Right kidney (tissue), 1 donor: ENCODE measurements around the gene MSANTD1.

Source experiments
- DNase-seq: peaks from one replicate; pipeline ENCODE4 v3.0.0-alpha.2; 2016

The MSANTD1 gene

GRCh38 chr4:3215733-3216132, 33.2 kb upstream of the MSANTD1 start:
- no peak for DNase-seq

- DNase-seq, result no peak
Observed at GRCh38 chr4:3217266-3217665, 31.7 kb upstream of the MSANTD1 start.

- no peak for DNase-seq
Observed at GRCh38 chr4:3217771-3218170, 31.2 kb upstream of the MSANTD1 start.

DNA sequence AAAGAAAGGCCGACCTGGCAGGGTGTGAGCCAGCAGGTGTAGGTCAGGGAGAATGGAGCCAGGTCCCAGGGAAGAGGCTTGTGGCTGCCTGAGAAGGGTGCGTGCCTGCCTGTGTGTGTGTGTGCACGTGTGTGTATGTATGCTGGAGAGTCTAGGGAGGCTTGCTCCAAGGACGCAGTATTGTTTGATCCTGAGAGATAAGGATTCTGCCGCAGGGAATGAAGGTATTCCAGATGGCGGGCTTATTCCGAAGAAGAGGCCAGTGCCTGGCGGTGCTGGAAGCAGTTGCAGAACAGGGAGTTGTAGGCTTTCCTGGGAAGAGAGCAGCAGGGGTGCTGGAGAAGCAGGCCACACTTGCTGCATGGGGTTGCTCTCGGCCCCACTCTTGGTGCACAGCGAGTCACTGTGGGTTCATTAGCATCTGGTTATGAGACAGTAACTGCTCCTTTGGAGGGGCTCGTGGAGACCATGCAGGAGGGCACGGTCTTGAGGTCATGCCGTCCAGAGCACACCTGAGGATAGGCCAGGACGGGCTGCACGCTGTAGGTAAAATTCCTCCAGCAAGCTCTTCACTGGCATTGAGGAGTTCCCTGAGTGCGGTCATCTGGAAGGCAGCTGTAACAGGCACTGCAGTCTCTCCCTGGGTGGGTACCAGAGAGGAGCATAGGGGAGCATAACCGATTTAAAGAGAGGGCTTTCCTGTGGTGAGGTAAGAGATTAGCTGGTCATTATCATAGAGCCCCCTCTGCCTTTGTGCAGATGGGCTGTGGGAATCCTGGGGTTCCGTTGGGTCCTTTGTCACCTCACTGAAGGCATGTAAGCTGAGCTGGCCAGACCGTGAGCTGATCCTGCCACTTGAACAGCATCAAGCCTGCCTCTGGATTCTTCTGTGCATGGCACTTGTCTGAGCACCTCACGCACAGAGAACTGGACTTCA, 29.9 kb upstream of the MSANTD1 start:
- no peak for DNase-seq

- no peak for DNase-seq
Observed at GRCh38 chr4:3219761-3220475, 29.0 kb upstream of the MSANTD1 start.

- DNase-seq, result no peak
Observed at GRCh38 chr4:3220476-3221183, 28.3 kb upstream of the MSANTD1 start.

GRCh38 chr4:3221184-3221494, 27.8 kb upstream of the MSANTD1 start:
- DNase-seq, result no peak

GRCh38 chr4:3221996-3222395, 27.0 kb upstream of the MSANTD1 start:
- no peak for DNase-seq

DNA sequence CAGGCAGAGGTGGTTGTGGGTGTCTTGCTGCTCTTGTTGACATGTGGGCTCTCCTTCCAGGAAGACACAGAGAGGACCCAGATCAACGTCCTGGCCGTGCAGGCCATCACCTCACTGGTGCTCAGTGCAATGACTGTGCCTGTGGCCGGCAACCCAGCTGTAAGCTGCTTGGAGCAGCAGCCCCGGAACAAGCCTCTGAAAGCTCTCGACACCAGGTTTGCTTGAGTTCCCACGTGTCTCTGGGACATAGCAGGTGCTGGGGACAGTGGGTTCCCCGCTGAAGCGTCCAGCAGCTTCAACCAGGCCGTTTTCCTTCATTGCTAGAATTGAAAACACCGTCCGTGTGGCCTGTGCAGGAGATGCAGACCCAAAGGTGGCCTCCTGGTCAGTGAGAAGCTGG, 25.6 kb upstream of the MSANTD1 start:
- no peak for DNase-seq

DNA sequence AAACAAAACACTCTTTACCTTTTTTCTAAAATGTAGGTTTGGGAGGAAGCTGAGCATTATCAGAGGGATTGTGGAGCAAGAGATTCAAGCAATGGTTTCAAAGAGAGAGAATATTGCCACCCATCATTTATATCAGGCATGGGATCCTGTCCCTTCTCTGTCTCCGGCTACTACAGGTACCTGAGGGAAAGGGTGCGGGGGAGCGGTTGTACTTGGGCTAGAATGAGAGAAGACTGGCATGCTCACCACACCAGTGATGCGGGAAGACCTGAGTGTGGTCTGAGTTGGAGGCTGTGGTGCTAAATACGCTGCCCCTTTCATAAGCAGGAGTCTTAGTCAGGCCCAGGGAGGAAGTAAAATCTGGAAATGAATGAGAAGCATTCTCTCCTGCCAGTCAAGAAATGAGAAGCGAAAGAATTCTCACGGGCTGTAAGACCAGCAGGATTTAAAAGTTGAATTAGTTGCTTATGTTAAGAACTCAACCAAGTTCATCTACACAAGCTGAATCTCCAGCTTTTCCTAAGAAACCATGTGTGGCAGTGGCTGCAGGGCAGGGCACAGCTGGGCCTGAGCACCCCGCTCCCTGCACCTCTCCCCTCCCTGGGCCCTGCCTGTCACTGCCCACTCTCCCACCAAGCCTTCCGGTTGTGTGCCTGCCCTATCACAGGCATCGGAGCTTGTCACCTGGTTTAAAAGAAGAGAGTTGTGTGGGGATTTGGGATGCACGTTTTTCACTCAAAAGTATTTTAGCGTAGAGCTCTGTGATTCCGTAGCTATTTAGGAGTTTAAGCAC, 24.8 kb upstream of the MSANTD1 start:
- no peak for DNase-seq

DNA sequence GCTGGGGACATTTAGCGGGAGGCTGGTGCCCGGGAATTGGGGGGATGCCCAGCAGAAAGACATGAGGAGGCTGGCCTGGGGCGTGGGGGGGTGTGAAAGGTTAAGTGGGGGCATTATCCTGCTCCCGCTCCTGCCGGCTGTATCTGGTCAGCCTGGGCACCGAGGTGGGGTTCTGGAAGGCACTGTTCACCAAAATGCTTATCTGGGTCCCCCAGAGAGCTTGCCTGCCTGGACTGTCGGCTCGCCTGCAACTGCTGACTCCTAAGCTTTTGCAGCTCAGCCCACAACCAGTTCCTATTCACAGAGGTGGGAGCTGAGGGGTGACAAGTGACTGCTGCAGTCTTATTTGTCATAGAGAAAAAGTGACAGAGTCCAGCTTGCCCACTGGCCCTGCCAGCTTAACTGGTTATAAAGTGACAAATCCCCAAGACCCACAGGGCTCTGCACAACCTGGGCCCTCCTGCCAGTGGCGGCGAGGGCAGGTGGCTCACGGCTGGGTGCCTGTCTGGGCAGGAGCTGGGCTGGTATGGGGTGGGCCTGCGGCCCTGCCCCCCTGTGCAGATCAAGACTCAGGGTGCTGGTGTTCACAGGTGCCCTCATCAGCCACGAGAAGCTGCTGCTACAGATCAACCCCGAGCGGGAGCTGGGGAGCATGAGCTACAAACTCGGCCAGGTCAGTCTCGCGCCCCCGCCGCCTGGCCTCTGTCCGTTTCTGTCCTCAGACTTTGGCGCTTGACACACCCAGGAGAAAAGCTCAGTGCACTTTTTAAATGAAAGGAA, 23.7 kb upstream of the MSANTD1 start:
- no peak for DNase-seq

GRCh38 chr4:3225936-3226335, 23.0 kb upstream of the MSANTD1 start:
- DNase-seq, result no peak

- DNase-seq, result no peak
Observed at GRCh38 chr4:3226467-3226866, 22.5 kb upstream of the MSANTD1 start.

- no peak for DNase-seq
Observed at GRCh38 chr4:3226944-3227343, 22.0 kb upstream of the MSANTD1 start.

DNA sequence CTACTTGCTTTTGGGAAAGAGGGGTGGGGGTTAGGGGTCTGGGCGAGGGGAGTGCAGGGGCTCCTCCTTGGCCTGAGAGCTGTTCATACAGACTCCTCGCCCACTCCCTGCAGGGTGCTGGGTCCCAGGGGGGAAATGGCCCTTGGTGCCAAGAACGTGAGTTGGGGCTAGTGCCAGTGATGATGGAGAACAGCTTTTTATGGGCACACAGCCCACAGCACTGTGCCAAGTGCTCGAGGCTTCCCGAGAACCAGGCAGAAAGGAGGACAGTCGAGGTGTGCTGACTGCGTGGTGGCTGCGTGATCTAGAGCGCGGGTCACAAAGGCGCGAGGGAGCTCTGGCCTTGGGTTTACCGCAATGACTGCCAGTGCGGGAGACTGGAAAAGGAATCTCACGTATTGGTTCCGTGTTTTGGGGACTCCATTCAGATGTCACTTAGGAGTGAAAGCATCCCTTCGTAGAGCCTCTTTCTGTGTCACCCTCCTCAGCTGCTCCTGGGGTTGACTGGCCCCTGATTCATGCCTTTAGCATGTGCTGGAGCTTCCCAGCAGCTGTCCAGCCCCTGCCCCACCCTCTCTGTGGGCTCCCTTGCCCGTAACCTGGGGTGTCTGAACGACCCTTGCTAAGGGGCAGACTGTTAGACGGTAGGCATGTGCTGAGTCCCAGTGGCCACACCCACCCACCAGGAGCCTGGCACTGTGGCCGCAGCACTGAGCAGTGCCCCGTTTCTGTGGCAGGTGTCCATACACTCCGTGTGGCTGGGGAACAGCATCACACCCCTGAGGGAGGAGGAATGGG, 20.9 kb upstream of the MSANTD1 start:
- no peak for DNase-seq

- no peak for DNase-seq
Observed at GRCh38 chr4:3228881-3229280, 20.1 kb upstream of the MSANTD1 start.

GRCh38 chr4:3229328-3229727, 19.6 kb upstream of the MSANTD1 start:
- DNase-seq, result no peak

DNA sequence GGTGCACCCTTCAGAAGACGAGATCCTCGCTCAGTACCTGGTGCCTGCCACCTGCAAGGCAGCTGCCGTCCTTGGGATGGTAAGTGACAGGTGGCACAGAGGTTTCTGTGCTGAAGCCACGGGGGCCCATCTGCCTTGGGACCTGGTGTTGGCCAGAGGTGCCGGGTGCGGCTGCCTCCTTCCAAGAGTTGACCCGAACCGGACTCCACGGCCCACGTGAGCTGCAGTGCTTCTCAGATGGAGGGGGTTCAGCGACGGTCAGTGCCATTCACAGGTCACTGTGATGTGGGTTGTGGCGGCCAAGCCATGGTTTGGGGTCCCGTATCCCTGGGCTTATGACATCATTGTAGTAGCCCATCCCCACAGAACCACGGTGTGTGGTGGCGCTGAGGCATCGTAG, 19.0 kb upstream of the MSANTD1 start:
- no peak for DNase-seq

GRCh38 chr4:3231471-3231870, 17.5 kb upstream of the MSANTD1 start:
- DNase-seq, result no peak

DNA sequence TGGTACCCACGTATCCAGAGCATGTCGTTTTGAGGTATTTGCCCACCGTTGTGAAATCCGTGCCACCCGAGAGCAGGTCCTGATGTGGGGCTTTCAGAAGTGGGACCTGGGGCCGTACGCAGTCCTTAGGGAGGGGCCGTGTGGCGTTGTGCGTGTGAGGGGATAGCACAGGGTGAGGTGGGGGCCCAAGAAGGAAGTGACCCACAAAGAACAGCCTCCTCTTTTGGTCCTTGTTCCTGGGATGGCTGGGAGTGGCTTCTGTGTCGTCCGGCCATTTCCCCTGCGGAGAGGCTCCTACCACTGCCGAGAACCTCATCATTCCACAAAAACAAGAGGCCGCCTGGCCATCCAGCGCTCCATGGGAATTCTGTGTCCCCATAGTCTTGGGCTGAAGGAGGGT, 17.0 kb upstream of the MSANTD1 start:
- DNase-seq, result no peak

DNA sequence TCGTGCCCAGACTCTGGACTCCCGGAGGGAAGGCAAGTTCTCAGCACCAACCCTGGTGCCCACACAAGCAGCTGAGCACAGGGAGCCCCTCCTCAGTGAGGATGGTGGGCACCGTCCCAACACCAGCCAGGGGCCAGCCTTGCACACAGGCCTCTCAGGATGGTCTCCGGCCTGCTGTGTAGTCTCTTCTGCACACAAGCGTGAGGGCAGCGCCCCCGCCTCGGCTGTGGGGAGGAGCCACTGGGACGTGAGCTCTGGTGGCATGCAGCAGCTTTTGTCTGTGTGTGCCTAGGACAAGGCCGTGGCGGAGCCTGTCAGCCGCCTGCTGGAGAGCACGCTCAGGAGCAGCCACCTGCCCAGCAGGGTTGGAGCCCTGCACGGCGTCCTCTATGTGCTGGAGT, 16.1 kb upstream of the MSANTD1 start:
- DNase-seq, result no peak
